Stomach (tissue), 4 donors: ENCODE measurements around the gene WBP4.

Experiments
- CTCF ChIP-seq, 7 experiments: fragments of 450-650 bp in 4 of 7; fragments of 200-600 bp in 3 of 7; sonication (generic) in 3 of 7; IDR thresholded peaks; one replicate each; pipeline ENCODE4 v1.5.1; 2016 to 2019; ENCODE audit warnings: antibody characterized with exemption in 7 of 7, control low read depth in 2 of 7, mild to moderate bottlenecking in 1 of 7
- EP300 ChIP-seq: sonication (generic); formaldehyde crosslinking; IDR thresholded peaks from one replicate; pipeline ENCODE4 v1.6.1; 2017; ENCODE audit warnings: antibody characterized with exemption
- POLR2A ChIP-seq, 4 donors: fragments of 450-650 bp; IDR thresholded peaks; one replicate each; pipeline ENCODE4 v1.6.1; 2016; ENCODE audit warnings: antibody characterized with exemption in 4 of 4, control low read depth in 2 of 4, mild to moderate bottlenecking in 1 of 4, moderate library complexity in 1 of 4
- POLR2AphosphoS5 ChIP-seq, 3 donors: sonication (generic); formaldehyde crosslinking; IDR thresholded peaks; one replicate each; pipeline ENCODE4 v1.6.1; 2016; ENCODE audit warnings: antibody characterized with exemption in 3 of 3

- TF ChIP-seq EP300: no peak
- no peak for TF ChIP-seq CTCF (IDR thresholded peaks at IDR 0.05)
- no peak for TF ChIP-seq POLR2A (IDR thresholded peaks at IDR 0.05)
- TF ChIP-seq POLR2AphosphoS5 (IDR thresholded peaks at IDR 0.05): no peak
These were observed 20.6 kb upstream of the WBP4 start for GRCh38 chr13:41040584-41041334.
